GM21360 (cell line): Measurements from ENCODE around the gene PPP1R18.
"Not testable (repeated sequence)": the region's sequence is repeated elsewhere in the genome, so short reads cannot be mapped to it uniquely, and the experiment has no call there.

Experiments
- ATAC-seq: cut with Tn5 transposase; IDR thresholded peaks from one replicate; pipeline ENCODE4 v1.9.1; 2021; ENCODE audit warnings: mild to moderate bottlenecking, moderate library complexity; ENCODE audit not compliant: unreplicated experiment

PPP1R18 gene

DNA sequence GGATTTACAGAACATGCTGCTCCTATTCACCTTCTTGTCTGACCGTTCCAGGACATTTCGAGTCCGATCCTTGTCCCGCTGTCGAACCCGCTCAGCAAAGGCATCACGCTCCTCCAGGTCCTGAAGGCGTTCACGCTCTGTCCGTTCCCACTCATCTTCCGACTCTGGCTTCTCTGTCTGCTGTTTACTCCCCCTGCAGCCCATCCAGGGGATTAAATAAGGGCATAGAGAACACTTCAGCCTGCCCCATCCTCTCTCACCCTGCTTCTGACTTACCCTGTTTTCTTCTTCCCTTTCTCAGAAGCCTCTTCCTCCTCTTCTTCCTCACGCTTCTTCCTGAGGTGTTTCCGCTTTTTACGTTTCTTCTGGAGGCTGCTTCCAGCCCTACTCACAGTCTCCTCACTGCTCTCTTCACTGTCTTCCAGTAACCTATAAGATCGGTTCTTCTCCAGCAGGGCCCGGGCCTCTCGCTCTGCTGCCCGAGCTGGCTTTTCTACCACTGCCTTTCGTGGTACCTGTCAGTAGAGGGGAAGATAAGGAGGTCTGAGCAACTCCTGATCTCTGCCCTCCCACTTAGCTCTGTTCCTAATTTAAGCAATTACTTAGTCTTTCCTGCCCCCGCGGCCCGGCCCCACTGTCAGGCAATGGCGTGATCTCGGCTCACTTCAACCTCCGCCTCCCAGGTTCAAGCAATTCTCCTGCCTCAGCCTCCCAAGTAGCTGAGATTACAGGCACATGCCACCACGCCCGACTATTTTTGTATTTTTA lies 15.5 kb downstream of the PPP1R18 start:
- ATAC-seq: no peak

DNA sequence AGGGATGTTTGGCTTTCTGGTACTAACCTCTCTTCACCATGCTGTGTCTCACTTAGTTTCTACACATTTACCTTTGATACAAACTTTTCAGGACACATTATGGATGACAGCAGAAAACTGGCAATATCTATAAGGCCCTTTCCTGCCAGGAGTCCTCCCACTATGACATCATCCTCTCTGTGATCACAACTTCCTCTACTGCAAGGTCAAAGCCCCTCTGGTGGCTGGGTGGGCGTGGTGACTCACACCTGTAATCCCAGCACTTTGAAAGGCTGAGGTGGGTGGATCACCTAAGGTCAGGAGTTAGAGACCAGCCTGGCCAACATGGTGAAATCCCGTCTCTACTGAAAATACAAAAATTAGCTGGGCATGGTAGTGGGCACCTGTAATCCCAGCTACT lies 20.1 kb downstream of the PPP1R18 start:
- not testable (repeated sequence) for ATAC-seq

DNA sequence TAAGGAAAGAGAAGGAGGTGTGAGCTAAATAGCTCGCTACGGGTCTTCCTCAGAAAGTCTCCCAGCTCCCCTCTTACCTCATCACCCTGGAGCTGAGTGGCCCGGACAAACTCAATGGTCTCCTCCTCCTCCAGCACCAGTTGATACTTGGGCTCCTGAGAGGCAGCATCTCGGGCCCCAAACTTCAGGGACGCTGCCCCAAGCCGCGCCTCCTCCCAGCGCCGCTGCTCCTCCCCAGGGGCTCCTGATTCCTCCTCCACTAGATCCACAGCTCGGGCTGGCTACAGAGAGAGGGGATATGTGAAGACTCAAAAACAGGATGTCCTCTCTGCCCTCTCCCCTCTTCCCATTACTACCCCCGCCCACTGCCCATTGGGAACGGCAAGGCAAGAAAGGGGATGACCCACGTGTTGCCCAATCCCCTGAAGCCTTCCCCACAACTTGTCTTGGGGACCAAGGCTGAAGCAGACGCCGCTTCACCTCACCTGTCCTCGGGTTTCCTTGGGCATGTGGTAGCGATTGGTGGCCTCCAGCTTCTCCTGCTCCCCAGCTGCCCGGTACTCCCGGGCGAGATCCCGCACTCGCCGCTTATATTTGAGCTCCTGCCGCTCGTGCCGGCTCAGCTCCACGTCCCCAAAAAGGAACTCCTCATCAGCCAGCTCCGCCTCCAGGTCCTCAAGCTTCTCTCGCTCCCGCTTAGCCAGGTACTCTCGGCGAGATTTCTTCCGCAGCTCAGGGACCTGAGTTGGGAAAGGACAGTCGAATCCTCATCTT lies 21.3 kb downstream of the PPP1R18 start:
- ATAC-seq: no peak

DNA sequence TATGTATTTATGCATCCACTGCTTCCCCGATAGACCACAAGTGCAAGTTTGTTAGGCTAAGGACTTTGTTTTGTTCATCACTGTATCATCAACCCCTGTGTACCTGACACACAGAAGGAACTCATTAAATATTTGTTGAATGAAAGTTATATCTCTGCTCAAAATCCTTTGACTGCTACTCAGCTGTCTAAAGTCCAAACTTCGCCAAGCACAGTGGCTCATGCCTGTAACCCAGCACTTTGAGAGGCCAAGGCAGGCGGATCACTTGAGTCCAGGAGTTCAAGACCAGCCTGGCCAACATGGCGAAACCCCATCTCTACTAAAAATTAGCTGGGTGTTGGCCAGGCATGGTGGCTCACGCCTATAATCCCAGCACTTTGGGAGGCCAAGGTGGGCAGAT lies 28.5 kb downstream of the PPP1R18 start:
- not testable (repeated sequence) for ATAC-seq

DNA sequence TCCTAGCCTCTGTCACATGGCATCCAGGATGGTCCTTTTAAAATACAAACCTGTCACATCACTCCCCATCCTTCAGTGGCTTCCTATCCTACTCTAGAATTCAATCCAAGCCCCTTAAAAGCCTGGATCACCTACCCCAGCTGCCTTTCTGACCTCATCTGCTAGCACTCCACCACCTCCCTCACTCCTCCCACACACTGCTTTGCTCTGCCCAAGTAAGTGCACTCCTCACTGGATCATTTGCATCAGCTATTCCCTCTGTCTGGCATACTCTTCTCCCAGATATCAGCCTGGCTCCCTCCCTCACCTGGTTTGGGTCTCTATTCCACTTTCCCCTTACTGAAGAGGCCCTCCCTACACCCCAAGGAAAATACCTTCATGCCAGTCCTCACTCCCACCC lies 29.0 kb downstream of the PPP1R18 start:
- no peak for ATAC-seq

DNA sequence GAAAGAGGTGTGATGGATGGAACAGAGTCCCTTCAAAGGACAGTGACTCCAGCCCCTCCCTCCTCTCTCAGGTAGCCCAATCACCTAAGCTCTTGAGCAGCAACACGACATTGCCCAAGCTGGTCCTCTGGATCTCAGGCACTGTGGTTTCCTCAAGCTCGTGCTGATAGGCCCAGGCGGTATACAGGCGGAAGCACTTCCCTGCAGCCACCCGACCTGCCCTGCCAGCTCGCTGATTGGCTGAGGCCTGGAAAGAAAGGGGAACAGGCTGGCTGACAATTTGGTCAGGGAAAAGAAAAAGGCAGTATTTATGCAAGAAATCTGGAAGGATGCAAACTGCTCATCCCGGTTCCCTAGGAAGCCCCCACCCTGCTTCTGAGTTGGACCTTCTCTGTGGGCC lies 29.9 kb downstream of the PPP1R18 start:
- no peak for ATAC-seq

DNA sequence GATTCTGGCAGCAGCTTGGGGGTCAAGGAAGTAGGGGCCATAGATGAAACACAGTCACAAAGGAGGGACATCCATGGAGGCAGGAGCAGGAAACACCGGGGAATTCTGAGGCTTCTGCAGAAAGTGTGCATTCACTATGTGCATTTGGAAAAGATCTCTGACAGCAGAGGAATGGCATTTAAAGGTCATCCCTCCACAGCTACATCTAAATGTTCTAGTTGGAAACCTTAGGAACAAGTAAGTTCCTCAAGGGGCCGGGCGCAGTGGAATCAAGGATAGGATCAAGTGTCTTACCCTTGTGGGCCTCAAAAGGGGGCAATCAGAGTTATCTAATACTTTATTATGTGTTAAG lies 30.7 kb downstream of the PPP1R18 start:
- no peak for ATAC-seq

DNA sequence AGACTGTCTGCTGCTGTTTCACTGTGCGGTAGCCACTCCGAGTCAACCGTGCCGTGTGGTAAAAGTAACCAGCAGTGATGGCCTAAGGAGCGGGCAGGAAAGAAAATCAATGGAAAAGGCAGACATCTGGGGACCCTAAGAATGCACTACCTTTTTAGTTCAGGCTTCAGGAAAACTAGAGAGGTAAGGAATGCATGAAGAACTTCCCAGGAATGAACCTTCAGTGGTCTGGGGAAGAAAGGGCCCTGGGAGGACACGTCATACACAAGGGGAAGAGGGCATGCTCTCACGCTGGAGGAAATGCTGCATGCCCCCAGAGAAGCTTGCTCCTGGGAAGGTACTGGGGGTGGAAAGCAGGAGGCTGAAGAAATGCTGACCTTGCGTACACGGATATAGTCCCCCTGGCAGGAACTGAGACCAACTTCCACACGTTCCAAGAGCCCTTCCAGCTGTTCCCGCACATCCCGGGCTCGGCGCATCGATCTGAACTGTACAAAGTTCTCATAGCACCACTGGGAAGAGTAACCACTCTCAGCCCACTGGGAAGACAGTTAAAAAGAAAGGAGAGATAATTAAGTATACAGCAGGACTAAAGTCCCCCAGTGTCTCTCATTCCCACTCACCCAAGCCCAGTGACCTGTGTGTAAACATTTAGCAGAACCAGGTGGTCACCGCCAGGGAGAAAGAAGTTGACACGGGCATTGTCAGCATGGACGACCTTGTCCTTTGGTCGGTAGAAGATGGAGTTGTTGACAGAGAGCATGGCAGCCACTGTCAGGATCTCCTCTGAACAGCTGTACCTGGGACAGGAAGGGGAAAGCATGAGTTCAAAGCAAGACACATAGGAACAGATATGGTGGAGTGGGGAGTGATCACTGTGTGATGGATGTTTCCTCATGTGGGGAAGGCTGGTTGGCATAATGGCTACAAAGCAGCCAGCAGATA lies 31.4 kb downstream of the PPP1R18 start:
- no peak for ATAC-seq

DNA sequence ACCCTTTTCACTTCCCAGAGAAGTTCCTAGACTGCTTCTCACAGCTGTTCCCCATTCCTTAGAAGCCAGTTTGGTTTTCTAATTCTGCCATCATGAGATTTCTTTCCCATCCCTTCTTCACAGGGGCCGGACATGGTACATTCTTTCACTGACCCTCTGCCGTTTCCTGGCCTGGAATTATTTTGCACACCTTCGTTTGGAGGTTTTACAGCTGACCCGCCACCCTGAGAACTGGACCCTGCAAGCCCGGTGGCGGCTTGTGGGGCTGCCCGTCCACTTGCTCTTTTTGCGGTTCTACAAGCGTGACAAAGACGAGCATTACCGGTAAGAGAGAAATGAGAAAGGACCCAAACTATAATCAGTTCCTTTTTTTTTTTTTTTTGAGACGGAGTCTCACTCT lies 35.3 kb downstream of the PPP1R18 start:
- ATAC-seq: no peak

DNA sequence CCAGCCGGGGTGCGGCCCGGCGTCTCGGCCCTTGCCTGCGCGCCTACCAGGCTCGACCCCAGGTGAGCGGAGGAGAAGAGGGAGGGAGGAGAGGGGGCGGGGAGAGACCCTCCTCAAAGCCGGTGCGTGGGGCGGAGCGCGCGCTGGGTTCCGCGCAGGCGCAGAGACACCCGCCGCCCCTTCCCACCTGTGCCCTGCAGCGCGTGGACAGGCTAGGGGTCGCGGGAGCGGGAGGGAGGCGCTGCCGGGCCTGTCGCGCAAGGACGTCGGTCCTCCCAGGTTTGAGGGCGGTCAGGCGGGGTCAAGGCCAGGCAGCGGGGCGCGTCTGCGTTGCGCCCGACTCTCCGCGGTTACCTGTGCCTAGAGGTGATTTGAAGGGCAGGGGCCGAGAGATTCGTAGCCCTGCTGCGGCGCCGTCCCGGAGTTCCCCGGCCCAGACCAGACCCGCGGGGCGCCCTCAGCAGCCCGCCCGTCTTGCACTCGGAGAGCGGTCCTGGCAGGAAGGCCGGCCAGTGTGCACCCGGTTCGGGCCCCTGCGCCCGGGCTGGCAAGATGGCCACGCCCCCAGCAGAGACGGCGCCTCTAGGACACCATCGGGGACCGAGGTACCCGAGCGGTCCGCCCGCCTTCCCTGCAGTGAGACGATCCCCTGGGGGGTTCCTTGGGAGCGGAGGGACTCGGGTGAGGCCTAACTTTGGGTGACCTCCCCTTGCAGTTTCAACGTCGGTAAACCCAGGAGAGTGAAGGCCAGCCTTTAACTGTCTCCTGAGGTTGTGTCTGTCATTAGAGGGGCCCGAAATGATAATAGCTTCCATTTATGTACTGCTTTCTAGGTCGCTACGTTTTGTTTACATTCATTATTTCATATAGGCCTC lies 39.0 kb downstream of the PPP1R18 start:
- ATAC-seq: peak; percentile 56

DNA sequence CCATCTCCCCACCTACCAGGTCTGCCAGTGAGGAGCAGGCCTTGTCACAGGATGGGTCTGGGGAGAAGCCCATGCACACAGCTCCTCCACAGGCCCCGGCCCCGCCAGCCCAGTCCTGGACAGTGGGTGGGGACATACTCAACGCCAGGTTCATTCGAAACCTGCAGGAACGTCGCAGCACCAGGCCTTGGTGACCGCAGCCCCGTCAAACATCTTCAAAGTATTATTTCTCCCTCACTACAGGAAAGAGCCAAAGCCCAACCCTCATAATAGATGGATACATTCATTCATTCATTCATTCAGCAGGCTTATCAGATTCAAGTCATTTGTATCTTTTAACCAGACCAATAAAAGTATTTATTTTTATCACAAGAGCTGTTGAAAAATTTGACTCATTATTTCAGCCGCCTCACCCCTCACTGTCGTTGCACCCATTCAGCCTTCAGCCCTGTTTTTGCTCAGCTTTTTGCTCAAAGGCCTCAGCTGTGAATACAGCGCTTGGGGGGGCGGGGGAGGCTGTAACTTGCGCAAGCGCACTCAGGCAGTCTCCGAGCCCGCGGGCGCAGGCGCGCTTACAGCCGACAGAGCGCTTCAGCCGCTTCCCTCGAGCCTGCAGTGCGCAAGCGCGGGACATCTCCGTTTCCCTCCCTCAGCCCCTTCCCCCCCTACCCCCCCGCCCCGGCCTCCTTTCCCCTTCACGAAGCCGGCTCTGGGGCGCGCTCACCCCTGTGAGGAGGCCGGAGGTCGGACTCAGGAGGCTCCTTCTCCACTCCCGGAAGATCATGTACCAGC lies 39.8 kb downstream of the PPP1R18 start, which contains the start of gene C6orf136:
Gene C6orf136 (plus strand): TSS at position 684 of the 792 bp plus-strand sequence. CDS start 99 bp downstream, at position 783.
- ATAC-seq: peak; percentile 41

DNA sequence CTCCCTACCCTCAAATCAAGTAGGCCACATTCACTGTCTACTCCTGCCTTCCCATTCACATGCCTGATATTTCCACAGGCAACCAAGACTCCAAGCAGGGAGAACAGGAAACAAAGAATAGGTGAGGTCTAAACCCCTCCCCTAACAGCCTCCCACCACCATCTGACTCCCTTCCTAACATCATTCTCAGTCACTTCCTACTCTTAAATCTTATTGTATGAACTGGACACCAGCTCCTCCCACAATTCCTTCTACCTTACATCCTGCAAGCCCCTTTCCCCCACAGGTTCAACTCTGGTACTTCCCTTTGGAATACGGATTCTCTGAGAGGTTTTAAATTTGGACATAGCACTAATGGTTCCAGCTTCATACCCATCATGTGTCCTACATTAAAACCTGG lies 40.5 kb downstream of the PPP1R18 start:
- ATAC-seq: no peak

DNA sequence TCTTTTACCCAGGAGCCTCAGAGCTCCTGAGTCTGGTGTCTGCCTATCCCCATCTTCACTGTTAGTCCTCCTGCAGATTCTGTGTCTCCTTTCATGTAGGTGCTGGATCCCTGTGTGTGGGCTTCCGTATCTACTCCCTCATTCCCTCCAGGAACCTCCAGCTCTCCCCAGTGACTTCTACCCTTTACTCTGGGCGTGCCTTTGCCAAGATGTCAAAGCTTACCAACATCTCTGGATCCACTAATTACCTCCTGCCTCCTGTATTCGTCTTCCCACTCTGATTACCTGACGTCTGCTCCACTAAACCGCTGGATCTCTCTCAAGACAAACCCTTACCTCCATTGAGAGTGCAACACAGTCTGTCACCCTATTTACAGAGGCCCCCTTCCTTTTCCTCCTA lies 41.7 kb downstream of the PPP1R18 start:
- no peak for ATAC-seq

DNA sequence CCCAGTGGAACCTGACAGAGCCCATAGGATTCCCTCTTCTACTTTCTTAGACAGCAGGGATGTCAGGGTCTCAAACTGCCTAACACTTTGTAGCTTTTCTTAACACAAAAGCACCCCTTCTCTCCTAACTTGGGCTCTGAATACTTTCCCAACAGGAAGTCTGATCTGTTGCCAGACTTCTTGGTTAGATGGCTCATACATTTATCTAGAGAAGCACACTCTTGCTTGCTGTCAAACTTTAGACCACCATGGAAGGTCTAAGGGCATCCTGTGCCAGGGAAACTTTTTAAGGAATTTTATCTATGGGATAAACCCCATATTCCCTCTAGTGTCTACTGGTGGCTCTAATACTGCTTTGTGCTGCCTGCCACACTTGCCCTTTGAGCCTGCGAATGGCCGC lies 42.8 kb downstream of the PPP1R18 start:
- ATAC-seq: no peak

DNA sequence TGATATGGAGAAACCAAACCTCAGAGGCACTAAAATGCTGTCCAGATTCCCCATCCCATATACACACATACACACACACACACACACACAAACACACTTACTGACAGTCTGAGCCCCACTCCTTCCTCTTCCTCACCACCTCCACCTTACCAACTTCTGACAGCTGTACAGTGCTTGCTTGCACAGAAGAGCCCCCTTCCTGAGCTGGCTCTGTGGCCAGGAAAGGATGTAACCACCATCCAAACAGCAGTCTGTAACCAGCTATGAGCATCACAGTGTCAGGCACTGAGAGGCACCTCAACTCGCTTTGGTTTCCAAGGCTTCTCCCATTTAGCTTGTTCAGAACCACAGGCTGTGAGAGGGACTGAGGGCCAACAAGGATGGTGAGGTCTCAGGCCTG lies 45.4 kb downstream of the PPP1R18 start:
- ATAC-seq: no peak

DNA sequence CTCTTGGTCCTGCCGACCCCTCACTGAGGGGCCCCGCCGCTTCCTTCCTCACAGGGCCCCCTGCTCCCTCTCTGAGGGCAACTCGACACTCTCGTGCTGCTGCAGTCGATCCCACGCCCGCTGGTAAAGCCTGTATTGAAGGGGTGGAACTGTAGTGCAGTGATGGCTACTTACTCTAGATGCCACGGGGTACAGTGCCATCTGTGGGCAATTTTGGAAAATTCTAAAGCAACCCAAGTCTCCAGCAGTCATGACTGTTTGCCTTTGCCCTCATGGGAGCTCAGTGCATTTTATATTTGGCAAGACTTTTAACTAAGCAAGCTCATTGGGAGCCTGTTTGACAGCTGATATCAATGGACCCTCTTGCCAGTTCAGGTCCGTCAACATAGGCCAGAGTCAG lies 46.0 kb downstream of the PPP1R18 start:
- no peak for ATAC-seq

DNA sequence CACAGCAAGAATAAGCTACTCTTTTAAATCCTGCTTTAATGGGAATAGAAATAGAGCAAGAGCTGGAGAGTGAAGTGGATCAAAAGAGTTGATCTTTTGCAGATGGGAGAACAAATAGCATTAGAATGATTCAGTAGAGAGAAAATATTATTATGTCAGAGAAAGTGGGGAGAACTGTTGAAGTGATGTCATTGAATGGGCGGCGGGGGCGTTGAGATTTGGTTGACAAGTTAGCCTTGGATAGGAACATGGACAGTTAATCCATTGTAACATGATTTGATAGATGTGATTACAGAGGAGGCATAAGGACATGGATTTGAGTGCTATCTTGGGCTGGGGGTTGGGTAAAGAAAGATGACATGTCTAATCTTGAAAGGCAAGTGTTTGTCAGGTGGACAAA lies 50.6 kb downstream of the PPP1R18 start:
- ATAC-seq: no peak

DNA sequence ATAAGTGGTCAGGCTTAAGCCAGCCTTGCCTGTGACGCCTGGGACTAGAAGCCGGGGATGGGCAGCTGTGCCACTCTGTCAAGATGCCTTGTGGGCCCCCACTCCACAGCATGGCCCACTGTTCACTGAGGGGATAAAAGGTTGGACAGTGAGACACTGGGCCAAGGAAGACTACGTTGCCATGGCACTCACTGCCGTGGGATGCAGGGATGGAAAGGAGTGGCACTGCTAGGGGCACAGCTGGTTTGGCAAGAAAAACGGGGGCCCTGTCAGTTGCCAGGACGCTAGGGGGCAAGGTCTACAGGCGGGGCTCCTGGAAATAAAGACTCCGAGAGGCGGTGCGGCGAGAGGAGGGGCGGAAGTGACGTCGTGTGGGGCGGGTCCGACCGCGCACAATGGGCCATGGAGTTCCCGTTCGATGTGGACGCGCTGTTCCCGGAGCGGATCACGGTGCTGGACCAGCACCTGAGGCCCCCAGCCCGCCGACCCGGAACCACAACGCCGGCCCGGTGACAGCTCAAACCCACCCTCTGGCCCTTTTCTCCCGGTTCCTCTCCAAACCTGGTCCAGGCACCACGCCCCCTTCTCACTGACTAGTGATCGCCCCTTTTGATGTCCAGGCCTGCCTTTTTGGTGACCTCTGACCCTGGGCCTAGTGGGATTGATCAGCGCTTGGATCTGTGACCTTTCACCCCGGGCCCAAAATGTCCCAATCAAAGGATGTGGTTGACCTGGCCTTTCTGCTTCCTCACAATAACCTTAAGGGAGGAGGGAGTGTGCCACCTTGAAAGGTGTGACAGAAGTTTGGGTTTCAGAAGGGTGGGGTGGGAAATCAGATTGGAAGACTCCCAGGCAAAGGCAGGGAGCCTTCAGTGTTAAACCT lies 59.7 kb downstream of the PPP1R18 start, which contains the start of gene ATAT1:
Gene ATAT1 (plus strand): TSS at position 391 of the 883 bp plus-strand sequence.
- ATAC-seq: peak; percentile 81
